HG02970 (cell line): ENCODE data around the gene LURAP1L.

Experiments used
- ATAC-seq: cut with Tn5 transposase; IDR thresholded peaks from one replicate; pipeline ENCODE4 v1.9.1; 2021; ENCODE audit warnings: mild to moderate bottlenecking, moderate library complexity, moderate number of reproducible peaks; ENCODE audit not compliant: unreplicated experiment, low FRiP score

LURAP1L gene

GRCh38 chr9:12776513-12777055 lies 1.8 kb downstream of the LURAP1L start:
- no peak for ATAC-seq

- no peak for ATAC-seq
These were observed 2.6 kb downstream of the LURAP1L start for GRCh38 chr9:12777121-12778022.

- no peak for ATAC-seq
These were observed 3.6 kb downstream of the LURAP1L start for GRCh38 chr9:12778389-12778788.

DNA sequence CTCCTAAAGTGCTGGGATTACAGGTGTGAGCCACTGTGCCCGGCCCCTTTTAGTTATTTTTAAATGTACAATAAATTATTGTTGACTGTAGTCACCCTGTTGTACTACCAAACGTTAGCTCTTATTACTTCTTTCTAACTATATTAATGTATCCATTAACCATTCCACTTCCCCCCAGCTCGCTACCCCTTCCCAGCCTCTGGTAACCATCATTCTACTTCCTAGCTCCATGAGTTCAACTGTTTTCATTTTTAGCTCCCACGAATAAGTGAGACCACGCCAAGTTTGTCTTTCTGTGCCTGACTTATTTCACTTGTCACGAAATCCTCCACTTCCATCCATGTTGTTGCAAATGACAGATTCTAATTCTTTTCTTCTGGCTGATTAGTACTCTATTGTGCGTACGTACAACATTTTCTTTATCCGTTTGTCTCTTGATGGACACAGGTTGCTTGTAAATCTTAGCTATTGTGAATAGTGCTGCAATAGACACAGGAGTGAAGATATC lies 6.5 kb downstream of the LURAP1L start:
- no peak for ATAC-seq

DNA sequence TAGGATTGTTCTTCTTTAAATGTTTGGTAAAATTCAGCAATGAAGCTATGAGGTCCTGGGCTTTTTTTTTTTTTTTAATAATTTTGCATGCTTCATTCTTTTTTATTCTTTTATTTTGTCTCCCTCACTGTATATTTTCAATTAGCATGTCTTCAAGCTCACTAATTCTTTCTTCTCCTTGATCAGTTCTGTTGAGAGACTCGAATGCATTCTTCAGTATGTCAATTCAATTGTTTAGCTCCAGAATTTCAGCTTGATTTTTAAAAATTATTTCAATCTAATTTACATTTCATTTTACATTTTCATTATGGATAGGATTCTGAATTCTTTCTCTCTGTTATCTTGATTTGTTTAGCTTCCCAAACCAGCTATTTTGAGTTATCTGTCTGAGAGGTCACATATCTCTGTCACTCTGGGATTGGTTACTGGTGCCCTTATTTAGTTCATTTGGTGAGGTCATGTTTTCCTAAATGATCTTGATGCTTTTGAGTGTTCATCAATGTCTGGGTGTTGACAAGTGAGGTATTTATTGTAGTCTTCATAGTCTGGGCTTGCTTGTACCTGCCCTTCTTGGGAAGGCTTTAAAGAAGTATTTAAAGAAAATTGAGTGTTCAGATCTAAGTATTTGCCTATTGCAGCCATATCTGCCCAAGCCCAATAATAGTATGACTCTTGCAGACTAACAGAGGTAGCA lies 9.1 kb downstream of the LURAP1L start:
- ATAC-seq, result no peak

- ATAC-seq, result peak; percentile 53
These were observed 9.8 kb downstream of the LURAP1L start for GRCh38 chr9:12784461-12785259.

DNA sequence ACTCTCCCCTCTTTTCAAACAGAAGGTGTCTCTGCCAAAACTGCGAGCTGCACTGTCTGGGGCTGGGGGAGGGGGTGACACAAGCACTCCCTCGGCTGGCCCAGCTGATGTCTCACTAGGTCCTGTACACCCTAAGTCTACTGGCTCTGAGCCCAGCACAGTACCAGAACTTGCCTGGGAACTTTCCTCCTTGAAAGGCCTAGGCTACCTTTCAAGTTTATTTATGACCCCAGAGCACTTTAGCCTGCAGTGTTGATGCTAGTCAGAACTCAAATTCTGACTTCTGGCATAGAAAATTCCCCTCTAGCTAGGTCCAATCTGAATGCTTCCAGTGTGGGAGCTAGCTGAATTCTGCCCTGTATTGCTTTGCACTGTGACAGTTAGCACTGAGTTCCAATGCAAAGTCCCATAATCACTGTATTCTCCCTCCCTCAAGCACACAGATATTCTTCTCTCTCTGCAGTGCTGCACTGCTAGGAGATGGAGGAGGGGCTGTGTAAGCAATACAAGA lies 10.5 kb downstream of the LURAP1L start:
- ATAC-seq, result no peak

DNA sequence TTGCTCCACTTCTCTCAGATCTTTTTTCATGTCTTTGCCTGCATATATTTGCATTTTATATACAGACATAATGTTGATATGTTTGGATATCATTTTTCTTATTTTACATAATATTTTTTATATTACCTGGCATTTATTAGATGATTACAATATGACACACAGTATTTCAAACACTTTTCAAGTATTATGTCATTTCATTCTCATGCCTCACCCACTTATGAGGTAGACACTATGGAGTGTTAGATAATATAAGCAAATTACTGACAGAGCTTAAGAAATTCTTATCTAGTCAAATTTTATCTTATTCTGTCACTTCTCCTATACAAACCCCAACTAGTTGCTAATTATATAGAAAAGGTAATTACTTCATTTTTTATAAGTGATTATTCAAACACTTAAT lies 11.1 kb downstream of the LURAP1L start:
- ATAC-seq, result no peak

GRCh38 chr9:12790001-12790400 lies 15.2 kb downstream of the LURAP1L start:
- no peak for ATAC-seq

DNA sequence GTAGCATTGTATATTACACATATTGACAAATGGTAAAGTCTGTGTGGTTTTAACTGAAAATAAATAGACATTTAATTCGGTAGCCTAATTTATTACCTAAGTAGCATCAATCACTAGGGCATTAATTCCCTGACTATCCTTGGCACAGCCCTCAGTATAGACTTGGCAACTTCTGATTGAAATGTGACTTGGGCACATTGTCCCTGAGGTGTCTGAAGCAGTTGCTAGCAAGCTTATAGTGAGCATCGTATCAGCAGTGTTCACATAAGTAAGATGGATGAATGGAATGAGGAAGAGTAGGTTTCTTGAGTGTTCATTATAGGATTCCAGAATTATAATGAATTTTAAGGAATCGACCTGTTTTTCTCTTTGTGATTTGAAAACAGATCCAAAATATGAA lies 16.1 kb downstream of the LURAP1L start:
- ATAC-seq, result no peak

DNA sequence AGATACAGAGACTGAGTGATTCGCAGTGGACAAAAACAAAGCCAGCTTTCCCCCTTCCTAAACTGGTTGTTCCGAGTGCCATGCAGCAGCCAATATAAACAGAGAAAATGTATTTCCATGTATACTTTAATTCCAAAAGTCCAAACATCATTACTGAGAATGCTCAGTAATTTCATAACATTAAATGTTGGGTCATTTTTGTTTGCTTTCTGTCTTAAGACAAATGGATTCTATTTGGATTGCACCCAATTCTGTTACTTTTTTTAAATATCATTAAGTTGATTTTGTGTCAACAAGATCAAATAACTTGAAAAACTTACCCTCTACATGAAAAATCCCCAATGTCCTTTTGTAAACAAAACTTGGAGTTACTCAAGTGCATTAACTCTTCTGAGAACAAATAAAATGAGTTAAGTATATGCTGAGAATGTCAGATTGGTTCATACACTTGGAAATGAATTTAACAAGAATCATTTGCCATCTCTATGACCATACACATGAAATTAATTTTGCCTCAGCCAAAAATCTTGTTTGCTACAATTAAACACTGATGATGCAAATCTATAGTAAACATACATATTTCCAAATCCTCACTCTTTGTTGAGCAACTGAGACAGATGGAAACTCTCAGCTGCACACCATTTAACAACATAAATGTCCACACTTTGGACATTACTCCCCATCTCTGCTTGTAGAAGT lies 19.4 kb downstream of the LURAP1L start:
- no peak for ATAC-seq

- ATAC-seq, result no peak
These were observed 21.8 kb downstream of the LURAP1L start for GRCh38 chr9:12796601-12797000.

DNA sequence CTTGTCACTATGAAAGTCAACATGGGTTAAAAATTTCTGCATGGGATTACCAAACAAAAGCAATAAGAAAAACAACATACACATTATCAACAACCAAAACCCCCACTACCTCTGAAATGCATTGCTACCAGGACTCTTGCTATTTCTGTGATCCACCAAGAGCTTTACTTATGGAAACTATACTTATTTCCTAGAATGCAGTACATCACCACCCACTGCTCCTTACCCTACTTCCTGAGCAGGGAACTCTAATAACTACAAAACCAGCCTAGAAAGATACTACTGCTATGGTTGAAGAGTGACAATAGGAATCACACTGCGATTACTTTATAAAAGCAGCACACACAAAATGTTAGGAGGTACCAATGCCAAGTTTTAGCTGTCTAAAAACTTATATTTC lies 22.2 kb downstream of the LURAP1L start:
- no peak for ATAC-seq

DNA sequence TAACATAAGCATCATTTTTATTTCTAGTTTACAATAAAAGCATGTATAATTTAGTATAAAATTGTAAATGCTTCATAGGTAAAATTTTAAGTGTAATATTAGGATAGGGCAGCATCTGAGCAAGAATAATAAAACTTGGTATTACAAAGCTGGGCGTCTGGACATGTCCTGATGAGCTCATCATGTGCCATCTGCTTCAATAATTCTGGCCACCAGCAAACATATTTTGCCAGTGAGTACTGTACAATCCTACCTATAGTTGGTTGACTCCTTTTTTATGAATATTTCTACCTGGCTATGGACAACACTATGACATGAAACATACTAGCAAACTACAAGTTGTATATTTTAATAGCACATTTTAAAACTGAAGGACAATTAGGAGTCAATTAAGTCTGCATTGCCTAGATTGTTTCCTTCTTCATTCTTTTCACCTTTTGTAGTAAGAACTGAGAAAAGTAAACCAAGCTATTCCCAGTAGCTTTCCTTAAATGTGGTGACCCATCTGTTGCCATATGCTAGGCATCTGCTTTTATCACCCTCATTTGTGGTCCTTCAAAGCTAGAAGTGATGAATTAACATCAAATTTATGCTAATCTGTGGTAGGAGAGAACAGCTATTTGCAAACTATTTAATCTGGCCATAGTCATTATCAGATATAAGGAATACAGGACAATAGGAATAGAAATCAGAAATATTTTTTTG lies 23.4 kb downstream of the LURAP1L start:
- ATAC-seq, result no peak

- no peak for ATAC-seq
These were observed 26.4 kb downstream of the LURAP1L start for GRCh38 chr9:12801187-12801586.

- no peak for ATAC-seq
These were observed 26.8 kb downstream of the LURAP1L start for GRCh38 chr9:12801663-12802062.

- no peak for ATAC-seq
These were observed 27.3 kb downstream of the LURAP1L start for GRCh38 chr9:12802093-12802492.

DNA sequence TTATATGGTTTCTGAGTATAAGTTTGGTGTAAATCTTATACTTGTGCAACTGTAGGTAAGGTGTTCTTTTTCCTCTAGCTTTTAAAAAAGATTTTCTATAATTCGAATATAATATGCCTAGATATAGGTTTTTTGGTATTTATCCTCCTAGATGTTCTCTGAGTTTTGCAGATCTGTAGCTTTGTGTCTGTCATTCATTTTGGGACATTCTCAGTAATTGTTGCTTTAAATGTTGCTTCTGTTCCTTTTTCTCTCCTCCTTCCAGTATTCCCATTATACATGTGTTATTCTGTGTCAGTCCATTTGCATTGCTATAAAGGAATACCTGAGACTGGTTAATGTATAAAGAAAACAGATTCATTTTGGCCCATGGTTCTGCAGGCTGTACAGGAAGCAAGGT lies 33.7 kb downstream of the LURAP1L start:
- ATAC-seq, result no peak

DNA sequence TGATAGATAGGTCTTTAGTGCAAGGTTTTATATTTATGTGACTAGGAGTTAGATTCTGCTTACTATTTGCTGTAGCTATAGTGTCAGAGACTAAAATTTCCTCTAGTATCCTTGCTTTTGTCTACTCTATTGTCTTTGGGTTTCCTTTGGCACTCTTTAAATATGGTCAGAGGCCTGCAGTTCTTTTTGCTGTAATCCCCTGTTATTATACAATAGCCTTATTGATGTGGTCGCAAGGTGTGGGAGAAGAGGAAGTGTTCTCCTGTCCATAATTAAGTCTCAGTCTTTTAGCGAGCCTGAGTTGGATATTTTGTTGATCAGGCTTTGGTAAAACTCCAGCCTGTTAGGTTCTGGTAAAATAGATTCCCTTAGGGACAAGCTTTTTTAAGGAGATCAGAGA lies 34.9 kb downstream of the LURAP1L start:
- ATAC-seq, result no peak
